Measurements from ENCODE around the gene POTEJ.
"Not testable (repeated sequence)": the region's sequence is repeated elsewhere in the genome, so short reads cannot be mapped to it uniquely, and the experiment has no call there.

Gene POTEJ

GRCh38 chr2:130599393-130599792 is 11.8 kb upstream of the POTEJ start, which contains the start of gene CFC1:
TSS of gene CFC1 (minus strand) at chr2:130599575. CDS start at chr2:130599287, 288 bp downstream.
- DNase-seq (ENCODE audit: extremely low spot score); CTCF ChIA-PET; POLR2A ChIA-PET: not testable (repeated sequence)

GRCh38 chr2:130599926-130600325 is 11.3 kb upstream of the POTEJ start:
- POLR2A ChIA-PET; DNase-seq (ENCODE audit: extremely low spot score); CTCF ChIA-PET: not testable (repeated sequence)

- POLR2A ChIA-PET; CTCF ChIA-PET; DNase-seq (ENCODE audit: extremely low spot score): not testable (repeated sequence)
Observed at GRCh38 chr2:130601648-130602302, 9.5 kb upstream of the POTEJ start.

- DNase-seq (ENCODE audit: extremely low spot score); CTCF ChIA-PET; POLR2A ChIA-PET: not testable (repeated sequence)
Observed at GRCh38 chr2:130608276-130609001, 2.8 kb upstream of the POTEJ start.

GRCh38 chr2:130609002-130609920 is 2.0 kb upstream of the POTEJ start:
- POLR2A ChIA-PET; DNase-seq (ENCODE audit: extremely low spot score); CTCF ChIA-PET: not testable (repeated sequence)

GRCh38 chr2:130610486-130610885 is 754 bp upstream of the POTEJ start:
- CTCF ChIA-PET; POLR2A ChIA-PET; DNase-seq (ENCODE audit: extremely low spot score): not testable (repeated sequence)

- DNase-seq (ENCODE audit: extremely low spot score); POLR2A ChIA-PET; CTCF ChIA-PET: not testable (repeated sequence)
Observed at GRCh38 chr2:130628784-130629475, 17.7 kb downstream of the POTEJ start.

GRCh38 chr2:130638973-130639372 is 27.7 kb downstream of the POTEJ start:
- DNase-seq (ENCODE audit: extremely low spot score); CTCF ChIA-PET; POLR2A ChIA-PET: not testable (repeated sequence)

- POLR2A ChIA-PET; CTCF ChIA-PET; DNase-seq (ENCODE audit: extremely low spot score): not testable (repeated sequence)
Observed at GRCh38 chr2:130641688-130642087, 30.4 kb downstream of the POTEJ start.

GRCh38 chr2:130649285-130649684 is 38.0 kb downstream of the POTEJ start:
- POLR2A ChIA-PET; DNase-seq (ENCODE audit: extremely low spot score); CTCF ChIA-PET: not testable (repeated sequence)

GRCh38 chr2:130664506-130664905 is 53.3 kb downstream of the POTEJ start:
- POLR2A ChIA-PET; CTCF ChIA-PET; DNase-seq (ENCODE audit: extremely low spot score): not testable (repeated sequence)

- CTCF ChIA-PET; DNase-seq (ENCODE audit: extremely low spot score); POLR2A ChIA-PET: not testable (repeated sequence)
Observed at GRCh38 chr2:130665596-130665995, 54.4 kb downstream of the POTEJ start.

GRCh38 chr2:130667516-130667915 is 56.3 kb downstream of the POTEJ start:
- POLR2A ChIA-PET; DNase-seq (ENCODE audit: extremely low spot score); CTCF ChIA-PET: not testable (repeated sequence)

- POLR2A ChIA-PET; CTCF ChIA-PET; DNase-seq (ENCODE audit: extremely low spot score): not testable (repeated sequence)
Observed at GRCh38 chr2:130670026-130670745, 58.9 kb downstream of the POTEJ start.

GRCh38 chr2:130692041-130692770 is 81.0 kb downstream of the POTEJ start:
- DNase-seq (ENCODE audit: extremely low spot score); CTCF ChIA-PET; POLR2A ChIA-PET: not testable (repeated sequence)

- CTCF ChIA-PET: interaction anchor here (0.6 kb wide), 1 partner anchor 70 kb away, joined by 3 read pairs; no protein-coding TSS in a partner anchor
- DNase-seq (ENCODE audit: extremely low spot score); POLR2A ChIA-PET: not testable (repeated sequence)
Observed at GRCh38 chr2:130693474-130693873, 82.2 kb downstream of the POTEJ start.

- CTCF ChIA-PET; POLR2A ChIA-PET; DNase-seq (ENCODE audit: extremely low spot score): not testable (repeated sequence)
Observed at GRCh38 chr2:130703250-130703649, 92.0 kb downstream of the POTEJ start.
